HG03060 (cell line): Measurements from ENCODE around the gene TDRD9.

ENCODE experiments used
- ATAC-seq: cut with Tn5 transposase; IDR thresholded peaks from one replicate; pipeline ENCODE4 v1.9.1; 2021; ENCODE audit warnings: low read depth, moderate number of reproducible peaks; ENCODE audit not compliant: unreplicated experiment

Gene TDRD9

DNA sequence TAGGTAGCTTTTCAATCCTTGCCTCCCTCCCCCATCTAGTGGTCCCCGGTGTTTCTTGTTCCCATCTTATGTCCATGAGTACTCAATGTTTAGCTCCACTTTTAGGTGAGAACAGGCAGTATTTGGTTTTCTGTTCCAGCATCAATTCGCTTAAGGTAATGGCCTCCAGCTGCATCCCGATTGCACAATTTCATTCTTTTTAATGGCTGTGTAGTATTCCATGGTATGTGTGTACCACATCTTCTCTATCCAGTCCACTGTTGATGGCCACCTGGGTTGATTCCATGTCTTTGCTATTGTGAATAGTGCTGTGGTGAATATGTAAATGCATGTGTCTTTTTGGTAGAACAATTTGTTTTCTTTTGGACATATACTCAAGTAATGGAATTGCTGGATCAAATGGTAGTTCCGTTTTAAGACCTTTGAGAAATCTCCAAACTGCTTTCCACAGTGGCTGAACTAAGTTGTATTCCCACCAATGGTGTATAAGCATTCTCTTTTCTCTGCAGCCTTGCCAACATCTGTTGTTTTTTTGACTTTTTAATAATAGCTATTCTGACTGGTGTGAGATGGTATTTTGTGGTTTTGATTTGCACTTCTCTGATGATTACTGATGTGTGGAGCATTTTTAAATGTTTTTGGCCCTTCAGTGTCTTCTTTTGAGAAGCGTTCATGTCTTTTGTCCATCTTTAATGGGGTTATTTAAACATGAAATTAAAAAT is 123.0 kb downstream of the TDRD9 start:
- ATAC-seq = no peak

DNA sequence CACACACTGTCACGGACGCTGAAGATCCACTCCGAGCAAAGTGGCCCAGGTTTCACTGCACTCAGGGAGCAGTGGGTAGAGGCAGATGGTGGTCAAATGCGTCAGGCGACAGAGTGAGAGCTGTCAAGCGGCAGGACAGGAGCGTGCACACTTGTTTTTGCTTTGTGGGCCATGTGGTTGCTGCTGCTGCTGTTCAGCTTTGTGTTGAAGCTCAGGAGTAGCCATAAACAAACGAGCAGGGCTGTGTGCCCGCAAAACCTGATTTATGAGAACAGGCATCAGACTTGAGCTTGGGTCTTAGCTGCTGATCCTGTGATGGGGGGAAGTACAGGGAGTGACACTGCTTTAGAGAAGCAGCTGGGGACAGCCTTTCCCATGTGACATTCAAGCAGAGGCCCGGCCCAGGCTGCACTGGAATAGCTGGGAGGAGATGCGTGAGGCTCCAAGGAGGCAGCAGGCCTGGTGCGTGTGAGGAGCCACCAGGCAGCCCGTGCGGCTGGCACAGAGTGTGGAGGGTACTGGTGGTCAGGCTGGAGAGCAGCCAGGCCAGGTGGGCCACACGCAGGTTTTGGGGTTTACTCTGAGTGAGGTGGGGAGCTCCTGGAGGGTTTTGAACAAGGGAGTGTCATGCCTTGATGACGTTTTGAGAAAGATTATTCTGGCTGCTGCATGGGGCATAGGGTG is 126.1 kb downstream of the TDRD9 start:
- no peak for ATAC-seq

DNA sequence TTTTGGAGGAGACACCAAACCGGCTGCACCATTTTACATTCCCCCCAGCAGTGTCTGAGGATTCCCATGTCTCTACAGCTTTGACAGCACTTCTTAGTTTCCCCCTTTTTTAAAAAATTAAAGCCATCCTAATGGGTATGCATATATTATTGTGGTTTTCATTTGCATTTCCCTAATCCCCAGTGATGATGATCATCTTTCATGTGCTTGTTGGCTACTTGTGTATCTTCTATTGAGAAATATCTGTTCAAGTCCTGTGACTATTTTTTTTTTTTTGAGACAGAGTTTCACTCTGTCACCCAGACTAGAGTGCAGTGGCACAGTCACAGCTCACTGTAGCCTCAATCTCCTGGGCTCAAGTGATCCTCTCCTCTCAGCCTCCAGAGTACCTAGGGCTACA is 134.0 kb downstream of the TDRD9 start:
- ATAC-seq = no peak

DNA sequence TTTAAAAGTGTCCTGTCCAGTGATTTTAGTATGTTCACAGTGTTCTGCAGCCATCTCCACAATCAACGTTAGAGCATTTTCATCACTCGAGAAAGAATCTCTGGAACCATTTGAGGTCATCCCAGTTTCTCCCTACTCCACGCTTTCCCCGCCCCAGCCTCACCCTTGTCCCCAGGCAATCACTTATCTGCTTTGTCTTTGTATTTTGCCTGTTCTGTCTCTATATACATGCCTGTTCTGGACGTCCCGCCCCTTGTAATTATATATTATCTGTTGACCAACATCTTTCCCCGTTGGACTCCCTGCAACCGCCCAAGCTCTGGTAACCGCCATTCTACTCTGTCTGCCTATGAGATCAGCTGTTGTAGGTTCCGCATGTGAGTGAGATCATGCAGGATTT is 135.7 kb downstream of the TDRD9 start:
- ATAC-seq = no peak

DNA sequence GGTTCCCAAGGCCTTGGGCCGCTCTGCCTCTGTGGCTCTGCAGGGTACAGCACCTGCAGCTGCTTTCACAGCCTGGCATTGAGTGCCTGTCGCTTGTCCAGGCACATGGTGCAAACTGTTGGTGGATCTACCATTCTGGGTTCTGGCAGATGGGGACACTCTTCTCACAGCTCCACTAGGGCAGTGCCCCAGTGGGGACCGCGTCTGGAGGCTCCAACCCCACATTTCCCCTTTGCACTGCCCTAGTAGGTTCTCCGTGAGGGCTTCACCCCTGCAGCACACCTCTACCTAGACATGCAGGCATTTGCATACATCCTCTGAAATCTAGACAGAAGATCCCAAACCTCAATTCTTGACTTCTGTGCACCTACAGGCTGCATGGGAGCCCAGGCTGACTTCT is 138.0 kb downstream of the TDRD9 start:
- no peak for ATAC-seq

DNA sequence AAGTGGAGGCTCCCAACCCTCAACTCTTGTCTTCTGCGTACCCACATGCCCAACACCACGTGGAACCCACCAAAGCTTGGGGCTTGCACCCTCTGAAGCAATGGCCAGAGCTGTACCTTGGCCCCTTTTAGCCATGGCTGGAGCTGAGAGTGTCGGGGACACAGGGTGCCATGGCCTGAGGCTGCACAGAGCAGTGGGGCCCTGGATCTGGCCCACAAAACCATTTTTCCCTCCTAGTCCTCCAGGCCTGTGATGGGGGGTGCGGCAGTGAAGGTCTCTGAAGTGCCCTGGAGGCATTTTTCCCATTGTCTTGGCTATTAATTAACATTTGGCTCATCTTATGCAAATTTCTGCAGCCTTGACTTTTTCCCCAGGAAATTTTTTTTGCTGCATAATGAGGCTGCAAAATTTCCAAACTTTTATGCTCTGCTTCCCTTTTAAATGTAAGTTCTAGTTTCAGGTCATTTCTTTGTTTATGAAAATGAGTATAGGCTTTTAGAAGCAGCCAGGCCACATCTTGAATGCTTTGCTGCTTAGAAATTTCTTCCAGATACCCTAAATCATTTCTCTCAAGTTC is 138.6 kb downstream of the TDRD9 start:
- no peak for ATAC-seq

DNA sequence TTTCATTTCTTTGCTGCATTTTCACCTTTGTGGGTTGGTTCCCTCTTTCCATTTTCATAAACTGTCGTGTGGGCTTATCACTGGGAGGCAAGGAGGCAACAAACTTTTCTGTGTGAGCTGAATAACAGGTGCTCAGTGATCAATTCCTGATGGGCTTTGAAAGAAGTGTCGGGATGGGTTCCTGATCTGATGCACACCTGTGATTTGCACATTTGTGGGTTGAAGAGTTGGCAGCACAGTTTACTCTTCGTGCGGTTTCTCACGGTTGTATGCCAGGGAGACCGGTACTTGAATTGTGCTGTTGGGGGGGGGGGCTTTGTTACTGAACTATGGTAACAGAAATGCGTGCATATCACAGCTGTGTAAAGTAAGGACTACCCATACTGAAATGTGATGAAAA is 141.3 kb downstream of the TDRD9 start:
- no peak for ATAC-seq

DNA sequence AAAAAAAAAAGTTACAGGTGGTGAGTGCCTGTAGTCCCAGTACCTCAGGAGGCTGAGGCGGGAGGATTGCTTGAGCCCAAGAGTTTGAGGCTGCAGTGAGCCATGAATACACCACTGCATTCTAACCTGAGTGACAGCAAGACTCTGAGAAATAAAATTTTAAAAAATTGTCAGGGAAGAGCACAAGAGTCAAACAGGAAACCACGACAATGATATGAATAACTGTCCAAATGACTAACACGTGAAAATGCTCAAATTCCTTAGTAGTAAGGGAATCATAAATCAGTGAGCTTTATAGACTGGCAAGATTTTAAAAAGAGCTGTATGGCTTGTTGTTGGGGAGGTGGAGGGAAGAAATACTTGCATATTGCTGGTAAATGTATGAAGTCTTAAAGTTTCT is 144.3 kb downstream of the TDRD9 start:
- ATAC-seq = no peak

DNA sequence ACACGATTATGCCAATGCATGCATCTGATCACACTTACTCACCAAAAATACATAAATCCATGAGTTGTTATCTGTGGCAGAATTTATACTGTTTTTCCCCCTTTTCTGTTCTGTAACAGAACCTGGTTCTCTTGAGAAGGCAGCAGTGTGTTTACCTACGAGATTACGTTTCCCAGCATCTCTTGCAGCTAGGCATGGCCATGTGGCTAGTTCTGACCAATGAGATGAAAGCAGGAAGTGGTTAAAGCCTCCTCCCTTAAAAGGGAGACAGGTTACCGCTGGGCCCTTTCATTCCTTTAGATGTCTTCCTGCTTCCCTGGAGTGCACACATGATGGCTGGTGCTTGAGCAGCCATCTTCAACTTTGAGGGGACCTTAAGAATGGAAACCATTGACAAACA is 145.5 kb downstream of the TDRD9 start:
- no peak for ATAC-seq

DNA sequence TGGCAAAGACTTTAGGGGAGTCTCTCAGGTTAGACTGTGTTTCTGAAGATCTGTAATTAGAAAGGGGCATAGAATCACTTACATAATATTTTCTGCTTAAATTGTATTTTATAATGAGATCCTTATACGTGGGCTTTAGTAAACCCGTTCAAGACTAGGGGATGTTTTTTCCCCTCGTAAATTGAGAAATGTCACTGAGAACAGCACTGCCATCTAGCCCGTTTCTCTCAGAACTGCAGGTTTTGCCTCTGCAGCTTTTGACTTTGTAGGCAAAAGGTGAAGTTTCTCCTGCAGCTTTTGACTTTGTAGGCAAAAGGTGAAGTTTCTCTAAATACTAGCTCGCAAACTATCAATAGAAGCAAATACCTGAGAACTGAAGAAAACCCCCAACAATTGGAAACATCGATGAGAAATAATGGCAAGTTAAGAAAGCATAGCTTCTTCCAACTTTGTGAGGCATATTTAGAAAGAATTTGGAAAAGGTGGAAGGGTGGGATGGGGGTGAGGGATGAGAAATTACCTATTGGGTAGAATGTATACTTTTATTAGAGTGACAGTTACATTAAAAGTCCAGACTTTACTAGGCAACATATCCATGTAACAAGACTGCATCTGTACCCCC is 147.4 kb downstream of the TDRD9 start:
- ATAC-seq = no peak

DNA sequence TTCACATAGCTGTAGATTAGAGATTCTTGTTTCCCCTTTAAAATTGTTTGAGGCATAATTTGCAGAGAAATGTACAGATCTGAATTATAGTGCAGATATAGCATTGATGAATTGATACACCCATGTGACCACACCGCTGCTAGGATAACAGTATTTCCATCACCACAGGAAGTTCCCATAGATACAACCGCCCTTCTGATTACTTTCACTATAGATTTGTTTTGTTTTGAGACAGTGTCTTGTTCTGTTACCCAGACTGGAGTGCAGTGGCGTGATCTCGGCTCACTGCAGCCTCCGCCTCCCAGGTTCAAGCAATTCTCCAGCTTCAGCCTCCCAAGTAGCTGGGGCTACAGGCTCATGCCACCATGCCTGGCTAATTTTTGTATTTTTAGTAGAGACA is 148.5 kb downstream of the TDRD9 start:
- no peak for ATAC-seq

DNA sequence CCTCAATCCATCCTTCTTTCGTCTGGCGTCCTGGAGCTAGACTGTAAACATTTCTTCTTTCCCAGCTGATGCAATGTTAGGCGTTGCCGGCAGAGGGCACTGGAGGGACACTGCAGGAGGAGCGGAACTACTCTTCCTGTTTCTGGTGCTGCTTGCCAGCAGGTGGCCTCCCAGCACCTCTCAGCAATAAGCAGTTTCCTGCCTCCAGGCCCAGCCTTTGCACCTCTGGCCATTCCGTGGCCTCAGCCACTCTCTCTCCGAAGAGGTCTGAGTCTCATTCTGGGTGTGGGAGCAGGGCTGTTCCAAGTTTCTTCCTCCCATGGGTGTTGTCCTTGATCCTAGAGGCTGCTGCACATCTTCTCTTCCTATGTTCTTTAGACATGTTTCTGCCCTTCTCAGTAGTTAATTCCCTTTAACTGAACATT is 149.8 kb downstream of the TDRD9 start:
- peak; percentile 65 for ATAC-seq

DNA sequence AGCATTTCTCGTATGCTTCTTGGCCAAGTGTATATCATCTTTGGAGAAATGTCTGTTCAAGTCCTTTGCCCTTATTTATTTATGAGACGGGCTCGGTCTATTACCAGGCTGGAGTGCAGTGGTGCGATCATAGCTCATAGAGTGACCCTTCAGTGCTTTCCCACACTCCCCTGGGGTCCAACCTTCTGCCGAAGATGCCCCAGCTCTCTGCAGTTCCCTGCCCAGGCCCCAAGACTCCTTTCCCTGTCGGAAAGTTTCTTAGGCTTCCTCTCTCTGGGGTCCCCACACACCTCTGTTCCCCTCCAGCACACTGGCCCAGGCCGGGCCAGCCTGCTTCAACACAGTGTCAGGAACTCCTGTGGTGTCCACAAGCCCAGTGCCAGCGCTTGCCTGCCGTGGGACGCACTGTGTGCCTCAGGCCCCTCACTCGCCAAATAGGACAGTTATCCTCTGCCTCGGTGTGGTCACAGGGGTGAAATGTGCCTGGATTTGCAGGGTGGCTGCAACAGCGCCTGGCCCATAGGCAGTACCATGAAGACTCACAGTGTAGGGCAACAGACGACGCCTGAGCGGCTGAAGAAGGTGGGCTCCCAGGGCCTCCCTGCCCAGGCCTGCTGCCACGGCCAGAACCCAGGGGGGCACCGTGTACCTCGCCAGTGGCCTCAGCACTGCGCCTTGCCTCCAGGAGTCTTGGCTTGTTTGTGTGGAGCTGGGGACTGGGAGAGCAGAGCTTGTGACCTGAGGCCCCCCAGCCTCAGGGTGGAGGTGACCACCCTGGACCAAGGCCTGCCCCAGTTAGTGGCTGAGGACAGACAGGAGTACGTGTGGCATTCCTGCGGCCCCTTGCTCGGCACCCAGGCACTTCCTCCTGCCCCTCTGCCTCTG is 152.4 kb downstream of the TDRD9 start:
- no peak for ATAC-seq

DNA sequence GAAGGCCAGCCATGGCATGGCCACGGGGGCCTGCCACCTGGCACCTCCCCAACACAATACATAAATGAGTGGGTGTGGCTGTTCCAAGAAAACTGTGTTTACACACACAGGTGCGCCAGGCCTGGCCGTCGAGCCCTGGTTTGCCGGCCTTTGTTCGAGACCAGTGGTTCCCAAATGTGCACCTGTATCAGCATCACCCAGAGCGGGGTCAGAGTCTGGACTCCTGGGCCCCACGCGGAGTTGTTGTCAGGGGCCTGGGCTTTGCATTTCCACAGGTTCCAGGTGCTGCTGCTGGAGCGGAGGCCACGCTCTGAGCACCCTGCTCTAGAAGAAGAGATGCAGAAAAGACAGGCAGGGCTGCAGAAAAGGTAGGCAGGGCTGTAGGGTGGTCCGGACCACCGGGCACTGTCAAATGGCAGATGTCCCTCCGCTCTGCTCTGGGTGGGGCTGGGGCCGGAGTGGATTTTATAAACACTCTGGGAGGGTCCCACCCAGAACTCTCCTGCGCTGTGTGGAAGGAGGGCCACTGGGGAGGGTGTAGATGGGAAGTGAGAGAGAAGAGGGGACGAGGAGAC is 153.1 kb downstream of the TDRD9 start:
- no peak for ATAC-seq

DNA sequence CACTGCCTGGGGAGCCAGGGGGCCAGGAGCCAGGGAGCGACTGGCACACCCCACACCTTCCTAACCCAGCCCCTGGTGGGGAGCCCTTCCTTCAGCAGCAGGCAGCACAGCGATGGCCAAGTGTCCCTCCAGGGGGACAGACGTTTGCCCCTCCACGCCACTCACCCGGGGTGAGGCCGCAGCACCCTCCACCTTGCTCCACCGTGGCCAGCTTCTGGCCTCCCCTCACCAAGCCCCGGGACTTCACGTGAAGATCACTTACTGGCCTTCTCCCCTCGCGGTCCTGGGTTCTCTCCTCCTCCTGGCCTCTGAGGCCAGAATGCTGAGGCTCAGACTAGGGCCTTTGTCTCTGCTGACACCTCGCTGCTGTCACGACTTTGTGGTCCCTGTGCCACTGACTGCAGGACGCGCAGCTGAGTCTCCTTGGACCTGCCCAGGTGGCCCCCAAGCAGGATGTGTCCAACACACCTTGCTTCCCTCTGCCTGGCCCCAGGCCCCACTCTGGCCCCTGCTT is 153.8 kb downstream of the TDRD9 start:
- ATAC-seq = no peak

DNA sequence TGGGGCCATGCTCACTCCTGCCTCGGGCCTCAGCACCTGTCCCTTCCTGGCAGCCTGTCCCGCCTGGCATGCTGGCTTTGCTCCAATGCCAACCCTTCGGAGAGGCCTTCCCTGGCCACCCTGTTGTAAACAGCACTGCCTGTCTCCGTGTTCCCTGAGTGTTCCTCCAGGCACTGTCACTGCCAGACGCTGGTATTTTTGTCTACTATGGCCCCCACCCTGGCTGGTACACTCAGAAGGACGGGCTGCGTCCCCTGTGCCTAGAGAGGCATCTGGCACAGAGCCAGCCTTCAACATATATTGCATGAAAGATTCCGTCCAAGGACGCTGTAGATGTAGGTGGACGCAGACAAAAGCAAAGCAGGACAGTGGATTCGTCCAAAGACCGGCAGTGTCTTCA is 154.6 kb downstream of the TDRD9 start:
- ATAC-seq = no peak

DNA sequence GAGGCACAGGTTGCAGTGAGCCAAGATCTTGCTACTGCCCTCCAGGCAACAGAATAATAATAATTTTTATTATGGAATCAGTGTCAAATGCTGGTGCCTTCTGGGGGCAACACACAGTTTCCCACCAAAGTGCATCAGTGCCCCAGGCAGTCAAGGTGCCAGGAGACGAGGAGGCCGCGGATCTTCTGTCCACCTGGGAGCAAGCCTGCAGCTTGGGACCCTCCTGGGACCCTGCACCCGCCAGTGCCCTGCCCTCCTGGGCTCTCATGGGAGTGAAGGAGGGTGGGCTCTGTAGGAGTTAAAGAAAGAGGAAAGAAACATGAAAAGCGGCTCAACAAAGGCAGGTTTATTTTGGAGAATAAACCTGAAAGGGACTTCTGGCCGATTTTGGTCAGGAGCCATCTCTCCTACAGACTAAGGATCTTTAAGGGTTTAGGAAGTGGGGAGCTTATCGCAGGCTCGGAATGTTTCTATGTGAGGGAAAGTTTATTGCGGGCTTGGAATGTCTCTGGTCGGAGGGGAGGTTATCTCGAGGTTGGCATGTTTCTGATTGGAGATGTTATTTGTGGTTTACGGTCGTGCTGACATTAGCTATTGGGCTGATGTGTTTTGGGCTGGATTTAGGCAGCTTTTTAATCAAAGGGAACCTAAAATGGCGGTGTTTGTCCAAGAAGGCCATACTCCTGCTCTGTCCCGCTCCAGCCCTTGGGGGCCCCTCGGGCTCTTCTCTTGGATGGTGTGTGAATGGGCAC is 156.2 kb downstream of the TDRD9 start:
- no peak for ATAC-seq

DNA sequence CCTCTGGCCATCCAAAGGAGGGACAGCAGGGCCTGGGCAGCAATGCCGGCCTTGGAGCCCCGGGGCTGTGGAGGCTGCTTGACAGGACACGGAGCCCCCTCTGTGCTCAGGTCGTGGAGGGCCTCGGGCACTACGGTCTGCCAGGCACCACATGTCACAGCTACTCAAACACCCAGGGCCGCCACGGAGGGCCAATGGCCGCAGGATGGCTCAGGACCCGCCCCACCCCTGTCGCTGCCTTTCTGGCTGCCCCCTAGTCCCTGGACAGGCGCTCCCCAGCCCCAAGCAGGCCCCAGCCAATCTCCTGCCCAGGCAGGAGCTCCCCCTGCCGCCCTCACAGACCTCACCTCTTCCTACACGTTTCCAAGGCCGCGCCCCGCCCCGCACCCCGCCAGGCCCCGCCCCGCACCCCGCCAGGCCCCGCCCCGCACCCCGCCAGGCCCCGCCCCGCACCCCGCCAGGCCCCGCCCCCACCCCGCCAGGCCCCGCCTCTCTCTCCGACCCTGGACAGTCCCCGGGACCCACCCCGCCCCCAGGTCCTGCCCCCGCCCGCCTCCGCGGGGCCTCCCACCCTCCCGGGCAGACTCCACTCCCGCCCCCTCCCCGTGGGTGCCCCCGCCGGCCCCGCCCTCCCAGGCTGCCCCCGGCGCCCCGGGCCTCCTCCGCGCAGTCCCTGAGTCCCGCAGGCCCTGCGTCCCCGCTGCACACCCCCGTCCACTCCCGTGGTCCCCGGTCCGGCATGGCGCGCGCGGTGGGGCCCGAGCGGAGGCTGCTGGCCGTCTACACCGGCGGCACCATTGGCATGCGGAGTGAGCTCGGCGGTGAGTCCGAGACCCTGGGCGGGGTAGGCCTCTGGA is 157.0 kb downstream of the TDRD9 start, which contains the start of gene ASPG:
TSS of gene ASPG (plus strand) at position 669 of the 857 bp plus-strand sequence. CDS start at position 740, 71 bp downstream.
- no peak for ATAC-seq
